GM21447 (cell line): ENCODE measurements around the gene PRR14L.
"Not testable (repeated sequence)": the region's sequence is repeated elsewhere in the genome, so short reads cannot be mapped to it uniquely, and the experiment has no call there.

ENCODE experiments used
- ATAC-seq: cut with Tn5 transposase; IDR thresholded peaks from one replicate; pipeline ENCODE4 v1.9.1; 2021; ENCODE audit not compliant: unreplicated experiment

The PRR14L gene

GRCh38 chr22:31683181-31684105, 66.5 kb downstream of the PRR14L start:
- ATAC-seq = no peak

GRCh38 chr22:31682751-31683150, 67.2 kb downstream of the PRR14L start:
- no peak for ATAC-seq

- no peak for ATAC-seq
Measured at GRCh38 chr22:31681349-31682345, 68.3 kb downstream of the PRR14L start.

DNA sequence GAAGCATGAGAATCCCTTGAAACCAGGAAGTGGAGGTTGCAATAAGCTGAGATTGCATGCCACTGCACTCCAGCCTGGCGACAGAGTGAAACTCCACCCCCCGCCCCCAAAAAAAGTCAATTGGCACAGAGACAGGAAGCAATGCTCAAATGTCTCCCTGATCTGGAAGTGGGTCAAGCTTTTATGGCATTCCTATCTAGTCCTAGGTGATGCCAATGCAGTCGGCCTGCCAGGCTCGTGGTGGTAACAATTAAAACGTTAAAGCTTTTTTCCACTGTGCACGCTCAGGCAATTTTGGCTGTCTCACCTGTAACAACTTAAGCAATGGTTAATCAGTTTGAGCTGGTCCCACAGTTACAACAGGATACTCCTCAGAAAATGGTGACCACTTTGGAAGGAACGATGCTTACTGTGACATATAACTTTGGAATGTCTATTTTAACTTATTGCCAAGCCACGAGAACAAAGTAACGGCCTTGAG, 69.0 kb downstream of the PRR14L start:
- ATAC-seq = no peak

- no peak for ATAC-seq
Measured at GRCh38 chr22:31678748-31679147, 71.2 kb downstream of the PRR14L start.

DNA sequence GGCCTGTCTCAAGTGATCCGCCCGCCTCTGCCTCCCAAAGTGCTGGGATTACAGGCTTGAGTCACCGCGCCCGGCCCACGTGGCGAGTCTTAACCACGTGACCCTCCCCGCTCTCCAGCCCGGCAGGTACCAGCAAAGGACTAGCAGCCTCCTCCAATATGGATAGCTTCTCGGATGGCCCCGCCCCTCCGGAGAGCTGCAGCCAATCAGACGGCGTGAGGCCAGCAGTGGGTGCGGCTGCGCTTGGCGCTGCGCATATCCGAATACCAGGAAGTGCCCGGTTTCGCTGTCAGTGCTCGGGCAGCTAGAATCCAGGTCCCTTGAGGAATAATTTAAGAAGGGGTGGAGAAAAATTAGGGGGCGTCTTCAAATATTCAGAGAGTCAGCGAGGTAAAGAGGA, 73.2 kb downstream of the PRR14L start:
- ATAC-seq = peak; percentile 92

- ATAC-seq = not testable (repeated sequence)
Measured at GRCh38 chr22:31674219-31674618, 75.7 kb downstream of the PRR14L start.

GRCh38 chr22:31668849-31669248, 81.1 kb downstream of the PRR14L start:
- ATAC-seq = not testable (repeated sequence)

GRCh38 chr22:31662668-31663037, 87.3 kb downstream of the PRR14L start:
- ATAC-seq = no peak

DNA sequence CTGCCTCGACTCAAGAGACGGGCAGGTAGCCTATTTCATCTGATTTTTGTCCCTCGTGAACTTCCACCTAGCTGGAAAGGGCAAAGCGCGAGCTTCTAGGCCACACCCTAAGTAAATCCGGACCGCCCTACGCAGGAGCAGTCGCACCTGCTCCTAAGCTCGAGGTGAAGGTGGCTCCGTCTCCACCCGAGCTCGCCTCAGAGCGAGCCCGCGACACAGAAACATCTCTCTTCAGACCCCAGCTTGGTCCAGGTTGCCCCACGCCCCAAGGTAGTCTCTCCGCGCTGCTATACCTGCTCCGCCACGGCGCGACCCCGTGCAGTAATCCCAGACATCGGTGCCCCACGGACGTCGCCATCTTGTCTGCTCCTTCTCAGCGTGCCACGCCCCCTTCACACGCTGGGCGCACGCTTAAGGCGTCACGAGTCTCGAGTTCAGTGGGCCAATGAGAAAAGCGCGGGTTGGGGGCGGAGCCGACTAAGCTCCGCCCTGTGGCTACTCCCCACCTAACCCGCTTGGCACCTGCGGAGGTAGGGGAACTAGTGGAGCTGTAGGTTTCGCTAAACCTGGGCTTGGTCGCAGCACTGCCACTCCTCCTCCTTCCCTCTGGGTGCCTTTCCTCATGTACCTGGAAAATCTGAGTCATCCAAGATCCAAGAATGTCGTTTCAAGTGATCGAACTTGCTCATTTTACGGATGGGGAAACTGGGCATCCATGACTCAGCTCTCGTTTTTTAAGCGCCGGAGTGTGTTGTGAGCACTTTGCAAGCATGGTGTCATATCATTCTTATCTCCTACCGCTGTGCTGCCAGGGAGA, 87.9 kb downstream of the PRR14L start, which contains the start of gene PISD:
TSS of gene PISD (minus strand) at position 365 of the 817 bp plus-strand sequence. CDS start at position 358, 7 bp downstream.
- peak; percentile 67 for ATAC-seq

DNA sequence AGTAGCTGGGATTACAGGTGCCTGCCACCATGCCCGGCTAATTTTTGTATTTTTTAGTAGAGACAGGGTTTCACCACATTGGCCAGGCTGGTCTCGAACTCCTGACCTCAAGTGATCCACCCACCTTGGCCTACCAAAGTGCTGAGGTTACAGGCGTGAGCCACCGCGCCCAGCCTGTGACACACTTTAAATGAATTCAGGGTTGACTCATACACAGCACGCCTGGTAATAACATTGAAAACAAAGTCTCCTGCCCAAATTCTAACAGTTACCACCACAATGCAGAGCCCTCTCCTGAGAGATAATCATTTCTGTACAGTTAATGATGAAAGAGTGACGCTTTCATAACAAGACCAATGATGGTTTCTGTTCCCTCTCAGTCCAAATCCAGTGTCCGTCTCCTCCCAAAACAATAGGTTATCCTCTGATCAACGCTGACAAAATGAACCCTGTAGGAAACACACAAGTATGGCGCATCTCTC, 89.0 kb downstream of the PRR14L start:
- ATAC-seq = peak; percentile 23

DNA sequence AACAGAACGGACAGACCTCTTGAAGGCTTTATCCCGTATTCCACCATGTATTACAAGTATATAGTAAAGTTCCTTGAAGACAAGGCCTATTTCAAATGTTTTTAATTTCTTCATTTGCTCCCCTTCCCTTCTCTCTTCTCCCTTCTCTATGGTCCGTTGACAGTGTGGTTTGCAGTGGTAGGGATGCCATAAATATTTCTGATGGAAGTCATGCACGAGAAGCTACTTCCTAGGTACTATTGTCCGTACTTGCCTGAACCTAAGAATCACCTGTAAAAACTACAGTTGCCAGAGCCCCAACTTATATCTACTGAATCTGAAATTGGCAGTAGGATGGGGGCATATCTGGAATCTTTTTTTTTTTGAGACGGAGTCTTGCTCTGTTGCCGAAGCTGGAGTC, 90.7 kb downstream of the PRR14L start:
- ATAC-seq = no peak

- no peak for ATAC-seq
Measured at GRCh38 chr22:31654408-31654807, 95.5 kb downstream of the PRR14L start.

GRCh38 chr22:31653944-31654343, 96.0 kb downstream of the PRR14L start:
- no peak for ATAC-seq

GRCh38 chr22:31652911-31653684, 96.8 kb downstream of the PRR14L start:
- no peak for ATAC-seq

DNA sequence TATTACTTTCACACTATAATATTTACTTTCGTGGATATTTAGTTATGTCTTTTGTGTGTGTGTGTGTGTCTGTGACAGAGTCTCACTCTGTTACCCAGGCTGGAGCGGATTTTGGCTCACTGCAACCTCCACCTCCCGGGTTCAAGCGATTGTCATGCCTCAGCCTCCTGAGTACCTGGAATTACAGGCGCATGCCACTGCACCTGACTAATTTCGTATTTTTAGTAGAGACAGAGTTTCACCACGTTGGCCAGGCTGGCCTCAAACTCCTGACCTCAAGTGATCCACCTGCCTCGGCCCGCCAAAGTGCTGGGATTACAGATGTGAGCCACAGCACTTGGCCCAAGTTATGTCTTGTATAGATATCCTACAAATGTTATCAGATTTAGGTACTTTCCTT, 97.8 kb downstream of the PRR14L start:
- no peak for ATAC-seq

DNA sequence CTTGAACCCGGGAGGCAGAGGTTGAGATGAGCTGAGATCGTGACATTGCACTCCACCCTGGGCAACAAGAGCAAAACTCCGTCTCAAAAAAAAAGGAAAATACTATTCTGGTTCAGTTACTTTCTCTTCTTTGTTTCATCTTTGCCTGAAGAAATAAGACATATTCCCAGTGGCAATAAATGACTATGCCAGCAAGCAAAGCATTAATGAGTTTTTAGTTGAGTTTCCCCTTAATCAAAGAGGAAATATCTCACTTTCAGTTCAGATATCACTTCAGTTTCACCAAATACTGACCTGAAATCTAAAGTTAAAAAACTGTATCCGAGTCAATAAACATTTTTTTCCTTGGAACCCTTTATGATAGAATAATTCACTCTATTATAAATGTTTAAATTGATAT, 98.3 kb downstream of the PRR14L start:
- no peak for ATAC-seq

DNA sequence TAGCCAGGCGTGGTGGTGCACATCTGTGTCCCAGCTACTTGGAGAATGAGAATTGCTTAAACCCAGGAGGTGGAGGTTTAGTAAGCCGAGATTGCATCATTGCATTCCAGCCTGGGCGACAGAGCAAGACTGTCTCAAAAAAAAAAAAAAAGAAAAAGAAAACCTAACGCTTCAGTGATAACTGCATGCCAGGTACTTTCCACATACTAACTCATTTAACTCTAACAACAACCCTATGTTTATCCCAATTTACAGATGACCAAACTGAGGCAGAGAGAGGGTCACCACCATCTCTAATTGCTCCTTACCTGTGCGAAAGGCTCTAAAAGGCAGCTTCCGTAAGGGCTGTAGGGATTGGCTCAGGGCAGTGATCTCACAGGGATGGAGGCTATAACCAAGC, 99.5 kb downstream of the PRR14L start:
- ATAC-seq = no peak

DNA sequence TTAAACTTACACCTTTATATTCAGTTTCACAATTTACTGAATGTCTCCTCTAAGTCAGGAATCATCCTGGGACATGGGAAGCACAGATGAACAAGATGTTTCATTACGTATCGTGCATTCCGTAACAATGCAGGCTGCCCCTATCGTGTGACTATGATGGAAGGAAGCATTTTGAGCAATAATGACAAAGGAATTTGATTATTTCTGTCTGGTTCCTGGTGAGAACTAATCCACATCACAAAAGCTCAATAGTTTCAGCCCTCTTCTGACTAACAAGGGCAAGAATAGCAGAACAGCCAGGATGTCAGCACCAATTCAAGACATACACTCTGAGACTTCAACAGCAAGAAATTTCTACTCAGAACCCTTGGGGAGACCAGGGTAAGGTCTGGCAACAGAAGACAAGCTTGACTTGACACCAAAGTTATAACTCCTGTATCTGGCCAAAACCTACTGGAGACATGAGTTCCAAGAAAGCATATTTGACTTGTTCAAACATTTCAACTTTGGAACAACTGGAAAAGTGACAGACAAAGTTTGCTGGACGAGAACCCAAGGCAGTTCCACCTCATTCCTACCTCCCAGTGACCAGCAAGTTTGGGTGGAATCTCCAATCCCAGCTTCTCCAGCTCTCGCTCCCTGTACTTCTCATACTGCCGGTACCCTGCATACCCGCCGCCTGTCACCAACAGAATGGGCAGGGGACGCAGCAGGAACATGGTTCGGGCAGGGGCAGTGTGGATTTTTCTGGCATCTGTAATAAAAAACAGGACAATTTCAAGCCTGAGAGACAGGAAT, 102.2 kb downstream of the PRR14L start:
- ATAC-seq = no peak
